GM18870 (cell line): Measurements from ENCODE around the gene ADAR.

Source experiments
- ATAC-seq: cut with Tn5 transposase; IDR thresholded peaks from one replicate; pipeline ENCODE4 v1.9.1; 2021; ENCODE audit warnings: moderate library complexity; ENCODE audit not compliant: unreplicated experiment

Gene ADAR

GRCh38 chr1:154533952-154534844 lies 73.8 kb downstream of the ADAR start:
- no peak for ATAC-seq
